Ovary (tissue), 3 donors: ENCODE results near the gene CYREN.

ENCODE experiments used
- CTCF ChIP-seq, 3 donors: fragments of 450-650 bp in 2 of 3; fragments of 200-600 bp in 1 of 3; IDR thresholded peaks; one replicate each; pipeline versions ENCODE4 v1.5.1 to v1.8.0; 2016 to 2022; ENCODE audit warnings: antibody characterized with exemption in 3 of 3, mild to moderate bottlenecking in 1 of 3
- POLR2A ChIP-seq: fragments of 450-650 bp; IDR thresholded peaks from one replicate; pipeline ENCODE4 v1.6.1; 2017; ENCODE audit warnings: antibody characterized with exemption, mild to moderate bottlenecking, moderate library complexity
- donor health status: DM: no; HTN: no; CAD: no.

GRCh38 chr7:135158141-135158655, 12.3 kb downstream of the CYREN start:
- TF ChIP-seq CTCF (IDR thresholded peaks at IDR 0.05) (no peak), POLR2A (no peak)
